Transverse colon (tissue), 3 donors: ENCODE measurements around the gene DGKD.

Experiments used
- CTCF ChIP-seq, 5 experiments: fragments of 200-600 bp in 3 of 5; fragments of 450-650 bp in 2 of 5; sonication (generic) in 3 of 5; IDR thresholded peaks; 1 replicate in 2 of 5; 2 replicates in 3 of 5; pipeline ENCODE4 v1.5.1; 2016 to 2017; ENCODE audit warnings: antibody characterized with exemption in 5 of 5, inconsistent platforms in 3 of 5, mild to moderate bottlenecking in 2 of 5, moderate library complexity in 1 of 5
- POLR2A ChIP-seq: fragments of 450-650 bp; IDR thresholded peaks from one replicate; pipeline ENCODE4 v1.6.1; 2016; ENCODE audit warnings: antibody characterized with exemption, mild to moderate bottlenecking, moderate library complexity

GRCh38 chr2:233349005-233349998 is 5.0 kb upstream of the DGKD start:
- TF ChIP-seq CTCF (IDR thresholded peaks at IDR 0.05) (no peak), POLR2A (no peak)
